IMR-90 (cell line): ENCODE results near the gene GKN1. TPM values are rescaled to one million over a fixed set of nuclear protein-coding genes. Genes with fewer than 3 reads are reported as not detected.

Experiments used
- polyA plus RNA-seq, 3 experiments: library from polyadenylated mRNA; depleted of rRNA; stranded (reverse); fragments of >200 nt; gene quantifications; 2 replicates each; pipeline ENCODE4 v1.2.3, GENCODE V29; 2012; ENCODE audit warnings: low replicate concordance in 1 of 3
- total RNA-seq: library from RNA; depleted of rRNA; stranded (reverse); fragments of >200 nt; gene quantifications from 2 replicates; pipeline ENCODE4 v1.2.3, GENCODE V29; 2012; rRNA removed

Gene GKN1
- total and polyA plus RNA-seq, 2 of the 4 experiments (the other 2 are of a cell fraction): not detected

Other genes with a start within 250 kb of the GKN1 start
- 0.28 and 0.36 TPM in 2 replicates for gene ARHGAP25, start 239.8 kb upstream of the GKN1 start, total RNA-seq
- gene ARHGAP25, start 239.8 kb upstream of the GKN1 start, polyA plus RNA-seq (2012; rRNA removed): 0.27 and 0.29 TPM in 2 replicates
- gene BMP10, start 103.2 kb upstream of the GKN1 start, total RNA-seq: not detected in 2 replicates
- gene BMP10, start 103.2 kb upstream of the GKN1 start, polyA plus RNA-seq (2012; rRNA removed): not detected in 2 replicates
- not detected in 2 replicates for gene GKN2, start 21.7 kb upstream of the GKN1 start, total RNA-seq
- gene GKN2, start 21.7 kb upstream of the GKN1 start, polyA plus RNA-seq (2012; rRNA removed): not detected in 2 replicates
- 27.2 and 29.2 TPM in 2 replicates for gene ANTXR1, start 38.5 kb downstream of the GKN1 start, total RNA-seq
- 32.8 and 36.9 TPM in 2 replicates for gene ANTXR1, start 38.5 kb downstream of the GKN1 start, polyA plus RNA-seq (2012; rRNA removed)